CD4-positive, CD25-positive, alpha-beta regulatory T cell (primary cell): ENCODE results near the gene ADCY10. TPM values are rescaled to one million over a fixed set of nuclear protein-coding genes. Genes with fewer than 3 reads are reported as not detected.

Experiments
- polyA plus RNA-seq, 4 donors: library from polyadenylated mRNA; unstranded; fragments of 300-500 nt; fragmentation: Illumina TruSeq; gene quantifications; one replicate each; pipeline ENCODE4 v1.2.3, GENCODE V29; 2021
- total RNA-seq: library from RNA; stranded (reverse); gene quantifications from one replicate; pipeline ENCODE4 v1.2.3, GENCODE V29; 2022

ADCY10 gene
- total and polyA plus RNA-seq, 5 donors from 2014 or later: 0.10 TPM; not detected in 4

Other genes with a start within 250 kb of the ADCY10 start
- gene MPZL1, start 192.2 kb downstream of the ADCY10 start, total RNA-seq: 3.3 TPM
- 10 to 100 TPM in 1 of 4 donors, 1 to 10 TPM in 3; 6.5 to 10.0 (median 9.2) TPM for gene MPZL1, start 192.2 kb downstream of the ADCY10 start, polyA plus RNA-seq
- gene DCAF6, start 22.5 kb upstream of the ADCY10 start, total RNA-seq: 25.5 TPM
- gene DCAF6, start 22.5 kb upstream of the ADCY10 start, polyA plus RNA-seq: 10 to 100 TPM in 3 of 4 donors, 1 to 10 TPM in 1; 9.7 to 11.8 (median 11.1) TPM
- 44.7 TPM for gene MPC2, start 22.9 kb upstream of the ADCY10 start, total RNA-seq
- 100 to 1,000 TPM in 3 of 4 donors, 10 to 100 TPM in 1; 97.1 to 120 (median 105) TPM for gene MPC2, start 22.9 kb upstream of the ADCY10 start, polyA plus RNA-seq
- not detected for gene GPR161, start 222.8 kb upstream of the ADCY10 start, total RNA-seq
- not detected for gene GPR161, start 222.8 kb upstream of the ADCY10 start, polyA plus RNA-seq